ENCODE measurements around the gene ZBTB17.
A peak's percentile ranks its signal among the peaks of the same experiment; 100 is the strongest.

Gene ZBTB17

GRCh38 chr1:15997637-15998280, 21.9 kb upstream of the ZBTB17 start:
- DNase-seq (ENCODE audit: low read depth) = no peak
- H3K4me3 ChIP-seq (ENCODE audit: low read depth, low read length) = no peak overlapping the region
- no peak for TF ChIP-seq MYC (IDR thresholded peaks at IDR 0.05; ENCODE audit: low read depth, low read length)
- TF ChIP-seq POLR2A (IDR thresholded peaks at IDR 0.05; ENCODE audit: extremely low read depth, insufficient read length) = no peak
- no peak for TF ChIP-seq MAX (IDR thresholded peaks at IDR 0.05; ENCODE audit: low read depth, low read length)
- no peak for TF ChIP-seq CTCF (IDR thresholded peaks at IDR 0.05; ENCODE audit: low read depth, low read length)

- H3K4me3 ChIP-seq (ENCODE audit: low read depth, low read length) = no peak overlapping the region
- no peak for DNase-seq (ENCODE audit: low read depth)
- TF ChIP-seq CTCF (IDR thresholded peaks at IDR 0.05; ENCODE audit: low read depth, low read length) = no peak
- no peak for TF ChIP-seq MYC (IDR thresholded peaks at IDR 0.05; ENCODE audit: low read depth, low read length)
- no peak for TF ChIP-seq POLR2A (IDR thresholded peaks at IDR 0.05; ENCODE audit: extremely low read depth, insufficient read length)
- no peak for TF ChIP-seq MAX (IDR thresholded peaks at IDR 0.05; ENCODE audit: low read depth, low read length)
These were observed 21.2 kb upstream of the ZBTB17 start for GRCh38 chr1:15997076-15997585.

GRCh38 chr1:15994590-15995351, 18.9 kb upstream of the ZBTB17 start:
- H3K4me3 ChIP-seq (ENCODE audit: low read depth, low read length) = no peak overlapping the region
- peak; percentile 64 for DNase-seq (ENCODE audit: low read depth)
- TF ChIP-seq MAX (IDR thresholded peaks at IDR 0.05; ENCODE audit: low read depth, low read length) (no peak), CTCF (IDR thresholded peaks at IDR 0.05; ENCODE audit: low read depth, low read length) (peak; percentile 84)

DNA sequence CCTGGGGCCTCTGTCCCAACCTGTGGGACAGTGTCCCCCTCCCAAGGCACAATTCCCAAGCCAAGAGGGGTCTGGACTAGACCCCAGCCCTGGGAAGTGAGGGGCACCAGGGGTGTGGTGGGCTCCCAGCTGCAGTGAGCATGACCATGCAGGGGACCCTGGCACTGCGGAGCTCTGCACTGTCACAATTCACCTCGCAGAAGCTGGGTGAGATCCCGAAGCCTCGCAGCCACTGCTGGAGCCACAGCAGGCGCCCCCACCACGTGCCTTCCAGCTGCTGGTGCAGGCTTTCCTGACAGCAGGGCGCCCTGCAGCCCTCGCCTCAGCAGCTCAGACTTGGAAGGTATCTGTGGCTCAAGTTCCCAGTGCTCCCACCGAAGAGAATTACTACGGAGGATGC, 18.2 kb upstream of the ZBTB17 start:
- no peak for DNase-seq (ENCODE audit: low read depth)
- TF ChIP-seq POLR2A (IDR thresholded peaks at IDR 0.05; ENCODE audit: extremely low read depth, insufficient read length) (no peak), MAX (IDR thresholded peaks at IDR 0.05; ENCODE audit: low read depth, low read length) (no peak), MYC (IDR thresholded peaks at IDR 0.05; ENCODE audit: low read depth, low read length) (no peak), CTCF (IDR thresholded peaks at IDR 0.05; ENCODE audit: low read depth, low read length) (no peak)
- H3K4me3 ChIP-seq (ENCODE audit: low read depth, low read length) = no peak overlapping the region

DNA sequence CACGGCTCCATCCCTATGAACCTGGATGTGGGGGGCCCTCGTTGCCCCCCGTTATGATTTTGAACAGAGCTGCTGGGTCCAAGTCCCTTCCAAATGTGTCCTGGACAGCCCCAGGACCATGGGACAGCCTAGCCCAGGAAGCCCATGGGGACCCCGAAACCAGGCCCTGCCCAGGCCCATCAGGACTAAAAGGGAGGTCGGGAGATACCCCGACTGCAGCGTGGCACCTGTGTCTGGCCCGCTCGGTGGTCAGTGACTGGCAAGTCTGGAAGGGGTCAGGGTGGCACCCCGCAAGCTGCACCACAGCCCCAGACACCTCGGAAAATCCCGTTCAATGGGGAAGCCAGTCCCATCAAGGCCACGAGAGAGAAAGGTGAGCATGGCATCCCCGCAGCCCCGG, 17.8 kb upstream of the ZBTB17 start:
- TF ChIP-seq MYC (IDR thresholded peaks at IDR 0.05; ENCODE audit: low read depth, low read length) = no peak
- no peak for TF ChIP-seq CTCF (IDR thresholded peaks at IDR 0.05; ENCODE audit: low read depth, low read length)
- TF ChIP-seq POLR2A (IDR thresholded peaks at IDR 0.05; ENCODE audit: extremely low read depth, insufficient read length) = no peak
- DNase-seq (ENCODE audit: low read depth) = no peak
- no peak overlapping the region for H3K4me3 ChIP-seq (ENCODE audit: low read depth, low read length)
